GM12874 (cell line): ENCODE data around the gene FAM217A.

ENCODE experiments used
- TF ChIP-seq, protein P1 (sequence below): IDR thresholded peaks from 2 replicates; pipeline ENCODE4 v1.5.1; 2011; ENCODE audit warnings: low read depth, mild to moderate bottlenecking, control low read depth, low read length, moderate library complexity; ENCODE audit not compliant: insufficient read depth

Gene FAM217A

GRCh38 chr6:4100655-4101054 is 21.7 kb upstream of the FAM217A start:
- TF ChIP-seq, protein P1, sequence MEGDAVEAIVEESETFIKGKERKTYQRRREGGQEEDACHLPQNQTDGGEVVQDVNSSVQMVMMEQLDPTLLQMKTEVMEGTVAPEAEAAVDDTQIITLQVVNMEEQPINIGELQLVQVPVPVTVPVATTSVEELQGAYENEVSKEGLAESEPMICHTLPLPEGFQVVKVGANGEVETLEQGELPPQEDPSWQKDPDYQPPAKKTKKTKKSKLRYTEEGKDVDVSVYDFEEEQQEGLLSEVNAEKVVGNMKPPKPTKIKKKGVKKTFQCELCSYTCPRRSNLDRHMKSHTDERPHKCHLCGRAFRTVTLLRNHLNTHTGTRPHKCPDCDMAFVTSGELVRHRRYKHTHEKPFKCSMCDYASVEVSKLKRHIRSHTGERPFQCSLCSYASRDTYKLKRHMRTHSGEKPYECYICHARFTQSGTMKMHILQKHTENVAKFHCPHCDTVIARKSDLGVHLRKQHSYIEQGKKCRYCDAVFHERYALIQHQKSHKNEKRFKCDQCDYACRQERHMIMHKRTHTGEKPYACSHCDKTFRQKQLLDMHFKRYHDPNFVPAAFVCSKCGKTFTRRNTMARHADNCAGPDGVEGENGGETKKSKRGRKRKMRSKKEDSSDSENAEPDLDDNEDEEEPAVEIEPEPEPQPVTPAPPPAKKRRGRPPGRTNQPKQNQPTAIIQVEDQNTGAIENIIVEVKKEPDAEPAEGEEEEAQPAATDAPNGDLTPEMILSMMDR = no peak

DNA sequence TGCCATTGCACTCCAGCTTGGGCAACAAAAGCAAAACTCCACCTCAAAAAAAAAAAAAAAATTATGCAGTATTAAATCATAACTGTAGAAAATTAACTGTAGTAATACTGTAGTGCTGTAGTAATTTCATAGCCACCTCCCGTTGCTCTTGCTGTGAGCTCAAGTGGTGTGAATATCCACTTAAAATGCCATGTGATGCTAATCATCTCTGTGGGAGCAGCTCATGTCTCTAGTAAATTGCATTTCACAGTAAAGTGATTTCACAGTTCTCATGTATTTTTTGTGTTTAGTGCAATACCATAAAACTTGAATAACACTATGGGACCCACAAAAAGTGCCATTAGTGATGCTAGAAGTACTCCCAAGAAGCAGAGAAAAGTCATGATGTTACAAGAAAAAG is 14.4 kb upstream of the FAM217A start:
- TF ChIP-seq, protein P1 = no peak

DNA sequence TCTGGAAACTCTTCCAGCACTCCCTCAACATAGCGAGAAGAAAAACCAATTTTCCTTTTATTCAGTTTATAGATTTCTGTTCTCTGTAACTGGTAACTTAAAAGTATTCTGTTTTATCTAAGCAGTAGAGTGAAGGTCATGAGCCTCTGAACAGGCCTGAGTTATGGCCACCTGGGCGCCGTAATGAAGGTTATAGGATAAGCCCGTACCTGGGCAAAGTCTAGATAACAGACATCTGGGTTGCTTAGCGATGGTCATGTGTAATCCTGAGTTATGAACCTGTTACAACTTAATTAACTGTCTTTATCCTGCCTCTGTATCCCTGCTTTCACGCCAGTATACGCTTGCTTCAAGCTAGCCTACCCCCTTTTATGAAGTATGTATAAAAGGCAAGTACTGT is 13.0 kb upstream of the FAM217A start:
- TF ChIP-seq, protein P1 = no peak

GRCh38 chr6:4088704-4089103 is 9.8 kb upstream of the FAM217A start:
- TF ChIP-seq, protein P1 = no peak

- TF ChIP-seq, protein P1 = no peak
Observed at GRCh38 chr6:4085332-4085700, 6.4 kb upstream of the FAM217A start.

GRCh38 chr6:4084444-4085331 is 5.8 kb upstream of the FAM217A start:
- TF ChIP-seq, protein P1 = no peak

- TF ChIP-seq, protein P1 = no peak
Observed at GRCh38 chr6:4074478-4075235, 4.3 kb downstream of the FAM217A start.
